GM20000 (cell line): ENCODE results near the gene GSTK1.

Source experiments
- DNase-seq: peaks from one replicate; pipeline ENCODE4 v3.0.0; 2012; ENCODE audit warnings: low spot score
- TF ChIP-seq, protein P1 (sequence below): IDR thresholded peaks from 2 replicates; pipeline ENCODE4 v1.5.1; 2012; ENCODE audit warnings: mild to moderate bottlenecking, control low read depth; ENCODE audit errors: extremely low read depth, missing control alignments

GSTK1 gene

GRCh38 chr7:143248761-143249354 is 14.4 kb upstream of the GSTK1 start:
- TF ChIP-seq, protein P1, sequence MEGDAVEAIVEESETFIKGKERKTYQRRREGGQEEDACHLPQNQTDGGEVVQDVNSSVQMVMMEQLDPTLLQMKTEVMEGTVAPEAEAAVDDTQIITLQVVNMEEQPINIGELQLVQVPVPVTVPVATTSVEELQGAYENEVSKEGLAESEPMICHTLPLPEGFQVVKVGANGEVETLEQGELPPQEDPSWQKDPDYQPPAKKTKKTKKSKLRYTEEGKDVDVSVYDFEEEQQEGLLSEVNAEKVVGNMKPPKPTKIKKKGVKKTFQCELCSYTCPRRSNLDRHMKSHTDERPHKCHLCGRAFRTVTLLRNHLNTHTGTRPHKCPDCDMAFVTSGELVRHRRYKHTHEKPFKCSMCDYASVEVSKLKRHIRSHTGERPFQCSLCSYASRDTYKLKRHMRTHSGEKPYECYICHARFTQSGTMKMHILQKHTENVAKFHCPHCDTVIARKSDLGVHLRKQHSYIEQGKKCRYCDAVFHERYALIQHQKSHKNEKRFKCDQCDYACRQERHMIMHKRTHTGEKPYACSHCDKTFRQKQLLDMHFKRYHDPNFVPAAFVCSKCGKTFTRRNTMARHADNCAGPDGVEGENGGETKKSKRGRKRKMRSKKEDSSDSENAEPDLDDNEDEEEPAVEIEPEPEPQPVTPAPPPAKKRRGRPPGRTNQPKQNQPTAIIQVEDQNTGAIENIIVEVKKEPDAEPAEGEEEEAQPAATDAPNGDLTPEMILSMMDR: no peak
- DNase-seq: no peak

DNA sequence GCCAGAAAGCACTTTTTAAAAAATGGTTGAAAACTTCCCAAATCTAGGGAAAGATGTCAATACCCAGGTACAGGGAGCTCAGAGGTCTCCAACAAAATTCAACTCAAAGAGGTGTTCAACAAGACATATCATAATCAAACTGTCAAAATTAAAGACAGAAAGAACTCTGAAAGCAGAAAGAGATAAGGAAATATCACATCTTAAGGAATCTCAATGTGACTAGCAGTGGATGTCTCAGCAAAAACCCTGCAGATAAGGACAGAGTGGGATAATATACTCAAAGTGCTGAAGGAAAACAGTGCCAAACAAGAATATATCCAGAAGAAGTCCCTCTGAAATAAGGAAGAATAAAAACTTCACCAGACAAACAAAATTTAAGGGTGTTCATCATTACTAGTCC is 13.0 kb upstream of the GSTK1 start:
- TF ChIP-seq, protein P1: no peak
- no peak for DNase-seq

GRCh38 chr7:143250822-143251221 is 12.4 kb upstream of the GSTK1 start:
- TF ChIP-seq, protein P1: no peak
- DNase-seq: no peak

- no peak for DNase-seq
- TF ChIP-seq, protein P1: no peak
Observed at GRCh38 chr7:143252006-143252405, 11.2 kb upstream of the GSTK1 start.

GRCh38 chr7:143255564-143255963 is 7.7 kb upstream of the GSTK1 start:
- no peak for DNase-seq
- TF ChIP-seq, protein P1: no peak

GRCh38 chr7:143256325-143256724 is 6.9 kb upstream of the GSTK1 start:
- no peak for DNase-seq
- TF ChIP-seq, protein P1: no peak

- DNase-seq: peak; percentile 44
- TF ChIP-seq, protein P1: no peak
Observed at GRCh38 chr7:143256932-143257331, 6.3 kb upstream of the GSTK1 start.
